Measurements from ENCODE around the gene BTNL3. TPM values are rescaled to one million over a fixed set of nuclear protein-coding genes. Genes with fewer than 3 reads are reported as not detected.

The BTNL3 gene
- total and polyA plus RNA-seq, 10 of the 15 experiments (the other 5 are each of a cell fraction or from before 2014, with no cell fraction given) = 0.39 TPM; not detected in 9

DNA sequence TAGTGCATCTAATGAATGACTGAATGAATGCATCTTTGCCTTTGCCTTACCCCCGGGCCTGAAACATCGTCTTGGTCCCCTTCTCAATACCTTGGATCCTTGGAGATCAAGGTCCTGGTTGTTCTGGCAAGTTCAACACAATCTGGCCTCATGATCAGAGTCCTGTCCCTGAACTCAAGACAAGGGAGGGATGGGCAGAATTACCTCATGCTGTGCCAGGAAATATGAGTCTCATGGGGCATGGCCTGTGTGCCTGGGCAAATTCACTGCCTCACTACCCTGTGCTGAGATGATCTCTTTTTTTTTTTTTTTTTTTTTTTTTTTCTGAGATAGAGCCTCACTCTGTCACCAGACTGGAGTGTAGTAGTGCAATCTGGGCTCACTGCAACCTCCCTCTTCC, 630 bp upstream of the BTNL3 start:
- Histone ChIP-seq H2AFZ (ENCODE audit: control insufficient read depth, low read depth, low read length) (no peak overlapping the region), H3K36me3 (ENCODE audit: control insufficient read depth in 2 of 2, insufficient read depth in 2 of 2, low read length in 1 of 2) (no peaks in the 10 kb centered on the region), H4K20me1 (ENCODE audit: control insufficient read depth, insufficient read depth) (no peaks in the 10 kb centered on the region), H3K4me2 (ENCODE audit: control insufficient read depth, insufficient read depth) (no peak overlapping the region), H3K27ac (ENCODE audit: control insufficient read depth, insufficient read depth) (no peak overlapping the region), H3K9me3 (replicated peaks; ENCODE audit: control insufficient read depth, insufficient read depth, low read length) (no peaks in the 10 kb centered on the region; the same call in 2 of the 3 replicates), H3K79me2 (ENCODE audit: control insufficient read depth, insufficient read depth, low read length) (no peaks in the 10 kb centered on the region), H3K9ac (ENCODE audit: control insufficient read depth, insufficient read depth, low read length) (no peak overlapping the region), H3K27me3 (replicated peaks in 1 of 2; ENCODE audit: control insufficient read depth in 2 of 2, insufficient read depth in 2 of 2, low read length in 1 of 2) (no peaks in the 10 kb centered on the region; a peak in 1 of 4 replicates), H3K4me1 (ENCODE audit: control insufficient read depth, insufficient read depth, low read length) (no peaks in the 10 kb centered on the region), H3K4me3 (no peak overlapping the region)
- DNase-seq (ENCODE audit: low read depth, low spot score) (no peak), FAIRE-seq (no peak), ATAC-seq (no peak)
- CTCF ChIA-PET = no interaction called here
- in situ Hi-C loops (cut with MboI) = no loop called here
- POLR2A ChIA-PET = no interaction called here
- RAD21 ChIA-PET (ENCODE audit: unreplicated experiment) = no interaction called here
- no peak for TF ChIP-seq FOS (IDR thresholded peaks at IDR 0.05; ENCODE audit: borderline replicate concordance, extremely low read depth, insufficient read length)
- TF ChIP-seq NR2C1 (IDR thresholded peaks at IDR 0.05) = no peak
- TF ChIP-seq KAT2A (conservative IDR thresholded peaks at IDR 0.05; ENCODE audit: control insufficient read depth, low read depth, low read length) = no peak
- no peak for TF ChIP-seq ZNF384 (IDR thresholded peaks at IDR 0.05; ENCODE audit: borderline replicate concordance, low read depth, low read length)
- TF ChIP-seq, protein P1, sequence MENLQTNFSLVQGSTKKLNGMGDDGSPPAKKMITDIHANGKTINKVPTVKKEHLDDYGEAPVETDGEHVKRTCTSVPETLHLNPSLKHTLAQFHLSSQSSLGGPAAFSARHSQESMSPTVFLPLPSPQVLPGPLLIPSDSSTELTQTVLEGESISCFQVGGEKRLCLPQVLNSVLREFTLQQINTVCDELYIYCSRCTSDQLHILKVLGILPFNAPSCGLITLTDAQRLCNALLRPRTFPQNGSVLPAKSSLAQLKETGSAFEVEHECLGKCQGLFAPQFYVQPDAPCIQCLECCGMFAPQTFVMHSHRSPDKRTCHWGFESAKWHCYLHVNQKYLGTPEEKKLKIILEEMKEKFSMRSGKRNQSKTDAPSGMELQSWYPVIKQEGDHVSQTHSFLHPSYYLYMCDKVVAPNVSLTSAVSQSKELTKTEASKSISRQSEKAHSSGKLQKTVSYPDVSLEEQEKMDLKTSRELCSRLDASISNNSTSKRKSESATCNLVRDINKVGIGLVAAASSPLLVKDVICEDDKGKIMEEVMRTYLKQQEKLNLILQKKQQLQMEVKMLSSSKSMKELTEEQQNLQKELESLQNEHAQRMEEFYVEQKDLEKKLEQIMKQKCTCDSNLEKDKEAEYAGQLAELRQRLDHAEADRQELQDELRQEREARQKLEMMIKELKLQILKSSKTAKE (IDR thresholded peaks at IDR 0.05; ENCODE audit: low read depth, poor library complexity, severe bottlenecking) = no peak
- TF ChIP-seq MEF2A (IDR thresholded peaks at IDR 0.05; ENCODE audit: insufficient read depth, low read depth, low read length) = no peak
- TF ChIP-seq, protein P2, sequence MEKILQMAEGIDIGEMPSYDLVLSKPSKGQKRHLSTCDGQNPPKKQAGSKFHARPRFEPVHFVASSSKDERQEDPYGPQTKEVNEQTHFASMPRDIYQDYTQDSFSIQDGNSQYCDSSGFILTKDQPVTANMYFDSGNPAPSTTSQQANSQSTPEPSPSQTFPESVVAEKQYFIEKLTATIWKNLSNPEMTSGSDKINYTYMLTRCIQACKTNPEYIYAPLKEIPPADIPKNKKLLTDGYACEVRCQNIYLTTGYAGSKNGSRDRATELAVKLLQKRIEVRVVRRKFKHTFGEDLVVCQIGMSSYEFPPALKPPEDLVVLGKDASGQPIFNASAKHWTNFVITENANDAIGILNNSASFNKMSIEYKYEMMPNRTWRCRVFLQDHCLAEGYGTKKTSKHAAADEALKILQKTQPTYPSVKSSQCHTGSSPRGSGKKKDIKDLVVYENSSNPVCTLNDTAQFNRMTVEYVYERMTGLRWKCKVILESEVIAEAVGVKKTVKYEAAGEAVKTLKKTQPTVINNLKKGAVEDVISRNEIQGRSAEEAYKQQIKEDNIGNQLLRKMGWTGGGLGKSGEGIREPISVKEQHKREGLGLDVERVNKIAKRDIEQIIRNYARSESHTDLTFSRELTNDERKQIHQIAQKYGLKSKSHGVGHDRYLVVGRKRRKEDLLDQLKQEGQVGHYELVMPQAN (conservative IDR thresholded peaks at IDR 0.05) = no peak
- TF ChIP-seq ZNF274 (IDR thresholded peaks at IDR 0.05; ENCODE audit: insufficient read depth, insufficient read length) = no peak
- no peak for TF ChIP-seq SMARCA5 (IDR thresholded peaks at IDR 0.05)
- TF ChIP-seq CBX5 (IDR thresholded peaks at IDR 0.05; ENCODE audit: low read depth) = no peak
- intact Hi-C loops (cut with micrococcal nuclease; ENCODE audit: unreplicated experiment) = no loop called here
- BruUV-seq (replicated peaks) = no TSS peak
- SMC1A ChIA-PET (ENCODE audit: uncharacterized antibody, unreplicated experiment) = no interaction called here
- 92% methylated on average over 2 of the region's 2 CpGs for WGBS (ENCODE audit: insufficient coverage, insufficient replicate concordance, low lambda C conversion rate, missing lambda C conversion rate)
